Activated CD4-positive, alpha-beta T cell treated with anti-CD3 and anti-CD28 coated beads, Interleukin-2, amount 50 U/mL, for 16 hours (primary cell): Measurements from ENCODE around the gene IFIH1.
A peak's percentile ranks its signal among the peaks of the same experiment; 100 is the strongest.

ENCODE experiments used
- DNase-seq: peaks from one replicate; pipeline ENCODE4 v3.0.0-alpha.2; 2020

The IFIH1 gene

DNA sequence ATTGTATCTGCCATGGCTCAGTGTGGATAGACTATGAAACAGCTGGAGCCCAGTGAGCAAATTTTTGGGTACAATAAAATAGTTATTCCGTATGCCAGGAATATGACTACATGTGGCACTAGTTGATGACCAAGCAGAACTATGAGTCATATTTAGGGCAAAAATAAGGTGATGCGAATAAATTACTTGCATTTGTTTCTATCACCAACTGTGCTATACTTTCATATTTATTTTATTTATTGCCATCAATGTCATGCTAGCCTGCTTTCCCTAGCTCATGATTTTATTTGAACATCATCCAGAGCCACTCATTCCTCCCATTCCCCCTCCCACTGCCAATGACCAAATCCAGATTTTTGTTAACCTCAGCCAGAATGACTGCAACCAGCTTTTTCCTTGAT is 61.9 kb downstream of the IFIH1 start:
- DNase-seq, result no peak

DNA sequence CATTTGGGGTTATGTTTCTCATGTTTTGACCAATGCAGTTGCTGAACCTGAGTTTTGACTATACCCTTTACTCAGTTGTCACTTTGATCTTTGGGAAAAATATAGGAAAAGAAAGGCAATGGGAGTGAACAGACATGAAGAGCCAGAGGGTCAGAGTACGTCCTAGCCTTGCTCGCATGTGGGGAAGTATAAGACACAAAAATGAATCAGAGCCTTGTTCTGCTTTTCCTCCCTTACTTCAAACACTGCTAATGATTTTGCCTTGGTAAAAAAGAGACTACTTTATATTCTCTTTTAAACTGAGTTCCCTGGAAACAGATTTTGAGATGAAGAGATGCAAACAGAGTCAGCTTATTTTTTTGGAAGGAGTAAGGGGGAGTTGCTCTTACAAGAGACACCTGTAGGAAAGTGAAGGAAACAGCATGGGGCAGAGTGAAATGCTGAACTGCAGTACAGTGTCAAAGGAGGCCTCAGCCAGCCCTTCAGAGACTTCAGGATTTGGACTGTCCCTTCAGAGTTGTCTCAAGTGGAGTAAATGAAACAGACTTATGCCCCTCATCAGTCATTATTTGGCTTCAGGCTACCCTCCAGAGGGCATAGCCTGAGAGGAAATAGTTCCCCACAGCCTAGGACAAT is 64.1 kb downstream of the IFIH1 start:
- DNase-seq, result no peak

DNA sequence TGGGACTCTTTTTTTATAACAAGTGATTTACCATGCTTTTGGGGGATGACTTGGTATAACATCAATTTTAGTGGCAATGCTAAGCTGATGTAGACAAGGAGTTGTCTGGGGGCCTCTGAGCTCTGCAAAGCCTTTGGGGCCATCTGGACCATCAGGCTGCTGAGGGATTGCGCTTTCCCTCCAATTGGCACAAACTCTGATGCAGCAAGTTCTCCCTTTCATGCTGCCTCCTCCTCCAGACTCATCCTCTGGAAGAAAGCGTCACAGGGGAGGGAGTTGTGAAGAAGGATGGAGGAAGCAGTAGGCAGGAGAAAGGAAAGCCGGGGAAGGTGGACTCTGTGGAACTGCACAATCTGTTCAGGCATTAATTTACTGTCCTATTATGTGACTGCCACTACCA is 65.0 kb downstream of the IFIH1 start:
- no peak for DNase-seq

DNA sequence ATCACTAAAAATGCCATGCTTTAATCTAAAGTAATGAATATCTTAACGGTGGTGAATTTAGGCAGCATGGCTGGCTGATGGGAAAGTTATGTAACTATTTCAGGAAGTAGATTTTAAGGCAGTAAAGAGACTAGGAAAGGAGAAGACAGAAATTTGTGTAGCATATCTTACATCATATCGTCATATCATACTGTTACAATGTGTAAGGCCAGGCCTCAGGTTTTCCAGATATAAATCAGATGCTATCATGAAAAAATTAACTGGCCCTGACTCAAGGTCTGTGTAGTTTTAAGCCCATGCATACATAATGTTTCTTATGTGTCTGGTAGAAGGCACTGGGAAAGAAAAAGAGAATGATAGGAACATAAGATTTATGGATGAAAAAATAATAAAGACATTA is 66.3 kb downstream of the IFIH1 start:
- no peak for DNase-seq

DNA sequence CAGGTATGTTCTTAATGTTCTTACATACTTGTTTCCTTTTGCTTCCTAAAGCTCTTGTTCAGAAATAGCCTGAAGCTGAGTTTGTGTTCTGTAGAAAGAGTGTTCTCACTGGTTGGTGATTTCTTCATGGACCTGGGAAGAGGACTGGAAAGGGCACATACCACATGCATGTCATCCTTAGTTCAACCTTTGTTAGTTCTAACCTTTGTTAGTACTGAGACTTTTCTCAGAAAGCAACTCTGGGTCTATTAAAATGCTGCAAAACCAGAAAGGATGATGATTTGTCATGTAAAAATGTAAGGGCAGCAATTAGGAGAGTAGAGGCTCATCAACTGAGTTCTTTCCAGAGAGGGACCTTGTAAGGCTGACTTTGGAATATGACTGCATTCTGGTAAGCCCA is 72.7 kb downstream of the IFIH1 start:
- DNase-seq, result no peak

DNA sequence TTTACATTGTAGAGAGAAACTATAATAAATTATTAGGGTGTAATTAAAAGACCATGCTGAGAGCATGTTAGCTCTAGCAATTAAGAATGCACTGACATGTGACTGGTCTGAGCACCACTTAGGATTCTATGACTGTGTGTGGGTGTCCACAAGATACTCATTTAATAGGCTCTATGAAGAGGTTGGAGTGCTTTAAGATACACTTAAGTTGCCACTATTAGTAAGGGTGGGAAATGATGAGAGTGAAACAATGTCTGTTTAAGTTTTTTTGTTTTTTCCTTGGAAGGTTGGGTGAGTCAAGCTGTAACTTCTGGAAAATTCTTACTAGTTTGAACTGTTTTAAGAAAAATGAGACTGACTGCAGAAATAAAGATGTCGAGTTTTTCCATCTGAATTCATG is 73.4 kb downstream of the IFIH1 start:
- DNase-seq, result no peak

DNA sequence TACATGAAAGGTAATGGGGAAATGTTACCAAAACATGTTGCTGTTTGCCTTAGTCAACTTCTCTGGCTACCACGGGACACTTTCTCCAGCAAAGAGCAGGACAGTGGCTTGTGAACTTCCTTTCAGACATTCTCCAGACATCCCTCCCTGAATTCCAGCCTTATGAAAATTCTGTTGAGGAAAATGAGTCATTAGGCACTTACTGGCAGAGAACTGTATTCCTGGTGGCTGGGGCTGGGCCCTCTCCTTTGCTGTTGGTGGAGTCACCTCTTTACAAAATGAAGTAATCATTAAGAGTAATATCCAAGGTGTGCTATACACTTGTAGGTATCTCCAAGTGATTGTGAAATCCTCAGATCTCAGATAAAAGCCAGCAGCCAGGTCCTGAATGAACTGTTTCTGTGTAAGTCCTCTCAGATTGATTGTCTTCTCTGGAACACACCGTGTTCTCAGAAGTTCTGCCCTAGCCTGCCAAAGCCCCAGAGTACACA is 73.9 kb downstream of the IFIH1 start:
- no peak for DNase-seq

DNA sequence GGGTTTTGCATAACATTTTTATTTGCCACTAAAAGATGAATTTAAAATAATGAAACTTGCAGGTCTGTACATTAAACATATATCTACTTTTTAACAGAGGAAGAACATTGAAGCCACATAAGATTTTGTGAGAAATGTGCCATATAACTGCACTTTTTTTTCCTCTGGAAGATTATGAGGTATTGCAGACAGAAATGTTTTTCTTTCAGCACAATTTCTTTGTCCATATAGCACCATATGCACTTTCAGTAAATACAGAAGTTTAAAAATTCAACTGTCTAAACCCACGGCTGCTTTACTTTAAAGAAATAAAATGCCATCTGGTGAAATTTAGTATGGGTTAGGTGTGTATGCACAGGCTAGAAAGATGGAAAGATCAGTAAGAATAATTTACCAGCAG is 74.8 kb downstream of the IFIH1 start:
- DNase-seq, result no peak

DNA sequence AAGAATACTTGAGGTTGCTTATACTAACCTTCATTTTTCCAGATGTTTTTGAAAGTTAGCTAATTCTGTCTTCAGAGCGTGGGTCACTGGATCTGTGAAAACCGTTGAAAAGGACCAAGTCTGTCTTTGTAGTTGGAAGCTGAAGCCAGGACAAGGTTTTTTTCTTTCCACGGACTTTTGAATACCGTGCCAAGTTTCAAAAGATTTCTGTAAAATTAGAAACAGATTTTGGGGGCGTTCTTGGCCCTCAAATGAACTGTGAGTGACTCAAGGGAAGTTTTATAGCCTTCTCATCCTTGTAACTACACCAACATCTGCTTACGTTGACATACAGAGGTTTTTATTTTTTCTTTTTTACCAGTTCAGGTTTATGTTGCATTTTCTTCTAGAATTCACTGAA is 75.2 kb downstream of the IFIH1 start, which contains the start of gene FAP:
FAP (minus strand) TSS at position 152 of the 400 bp plus-strand sequence; CDS start at position 34, 118 bp downstream.
- no peak for DNase-seq

DNA sequence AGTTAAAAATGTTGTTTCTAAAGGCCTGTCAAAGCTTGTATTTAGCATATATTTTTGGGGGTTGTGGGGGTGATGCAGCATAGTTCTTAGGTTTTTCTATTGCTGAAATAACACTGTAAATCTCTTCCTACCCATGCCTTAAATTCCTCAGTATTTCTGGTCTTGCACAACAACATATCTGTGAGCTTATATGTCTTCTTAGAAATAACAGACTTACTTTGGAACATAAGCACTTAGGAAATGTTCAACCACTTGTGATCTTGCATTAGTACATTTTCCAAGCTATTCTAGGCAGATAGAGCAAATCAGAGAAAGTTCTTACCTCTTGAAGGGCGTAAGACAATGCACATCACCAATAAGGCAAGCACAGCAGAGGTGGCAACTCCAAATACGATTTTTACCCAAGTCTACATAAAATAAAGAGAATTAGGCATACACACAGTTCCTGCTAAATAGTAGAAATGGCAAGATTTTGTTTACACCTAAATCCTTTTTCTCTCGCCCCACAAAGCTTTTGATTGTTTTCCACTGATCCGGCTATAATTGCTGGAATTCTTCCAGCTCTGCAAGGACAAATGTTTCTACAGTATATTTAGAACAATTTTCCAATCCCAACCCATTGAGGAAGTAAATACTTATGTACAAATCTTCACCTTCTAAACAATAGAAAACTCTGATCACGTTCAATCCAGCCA is 75.8 kb downstream of the IFIH1 start:
- no peak for DNase-seq

DNA sequence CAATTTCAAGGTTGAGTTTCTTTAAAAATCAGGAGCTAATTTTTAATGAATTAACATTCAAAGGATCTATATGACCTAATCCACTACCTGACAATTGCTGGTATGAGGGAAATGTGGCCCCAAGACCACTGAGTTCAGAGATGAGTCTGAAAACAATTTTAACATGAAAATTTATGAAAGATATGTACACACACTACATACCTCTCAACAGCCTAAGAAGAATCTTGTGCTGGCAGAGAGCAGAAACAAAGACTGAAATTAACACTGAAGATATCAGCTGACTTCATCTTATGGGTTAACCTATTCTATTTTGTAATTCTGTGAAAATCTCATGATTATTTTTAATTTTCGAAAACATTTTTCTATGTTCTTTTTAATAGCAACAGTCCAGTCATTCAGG is 76.9 kb downstream of the IFIH1 start:
- DNase-seq, result no peak

DNA sequence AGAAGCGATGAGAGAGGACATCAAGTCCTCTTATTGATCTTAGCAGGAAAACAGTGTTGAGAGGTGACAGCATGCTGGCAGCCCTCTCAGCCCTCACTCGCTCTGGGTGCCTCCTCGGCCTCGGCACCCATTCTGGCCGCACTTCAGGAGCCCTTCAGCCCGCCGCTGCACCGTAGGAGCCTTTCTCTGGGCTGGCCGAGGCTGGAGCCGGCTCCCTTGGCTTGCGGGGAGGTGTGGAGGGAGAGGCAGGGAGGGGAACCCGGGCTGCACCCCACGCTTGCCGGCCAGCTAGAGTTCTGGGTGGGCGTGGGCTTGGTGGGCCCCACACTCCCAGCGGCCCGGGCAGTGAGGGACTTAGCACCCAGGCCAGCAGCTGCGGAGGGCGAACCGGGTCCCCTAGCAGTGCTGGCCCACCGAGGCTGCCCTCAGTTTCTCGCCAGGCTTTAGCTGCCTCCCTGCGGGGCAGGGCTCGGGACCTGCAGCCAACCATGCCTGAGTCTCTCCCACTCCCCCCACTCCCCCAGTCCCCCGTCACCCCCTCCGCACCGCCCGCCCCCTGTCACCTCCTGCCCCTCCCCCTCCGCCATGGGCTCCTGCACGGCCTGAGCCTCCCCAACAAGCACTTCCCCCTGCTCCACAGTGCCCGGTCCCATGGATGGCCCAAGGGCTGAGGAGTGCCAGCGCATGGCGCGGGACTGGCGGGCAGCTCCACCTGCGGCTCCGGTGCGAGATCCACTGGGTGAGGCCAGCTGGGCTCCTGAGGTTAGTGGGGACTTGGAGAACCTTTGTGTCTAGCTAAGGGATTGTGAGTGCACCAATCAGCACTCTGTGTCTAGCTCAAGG is 83.6 kb downstream of the IFIH1 start:
- DNase-seq, result no peak

DNA sequence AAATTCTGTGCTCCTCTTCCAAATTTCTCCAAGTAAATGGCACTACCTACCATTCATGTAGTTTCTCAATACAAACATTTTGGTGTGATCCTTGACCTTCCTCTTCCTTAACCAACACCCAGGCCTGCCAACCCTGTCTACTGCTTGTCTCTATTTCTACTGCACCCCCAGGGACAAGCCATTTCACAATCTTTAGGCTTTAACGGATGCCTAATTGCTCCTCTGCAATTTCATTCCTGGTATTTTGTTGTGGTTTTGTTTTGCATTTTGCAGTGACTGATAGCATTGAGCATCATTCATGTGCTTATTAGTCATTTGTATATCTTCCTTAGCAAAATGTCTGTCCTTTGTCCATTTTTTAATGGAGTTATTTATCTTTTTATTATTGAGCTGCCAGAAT is 85.3 kb downstream of the IFIH1 start:
- no peak for DNase-seq

DNA sequence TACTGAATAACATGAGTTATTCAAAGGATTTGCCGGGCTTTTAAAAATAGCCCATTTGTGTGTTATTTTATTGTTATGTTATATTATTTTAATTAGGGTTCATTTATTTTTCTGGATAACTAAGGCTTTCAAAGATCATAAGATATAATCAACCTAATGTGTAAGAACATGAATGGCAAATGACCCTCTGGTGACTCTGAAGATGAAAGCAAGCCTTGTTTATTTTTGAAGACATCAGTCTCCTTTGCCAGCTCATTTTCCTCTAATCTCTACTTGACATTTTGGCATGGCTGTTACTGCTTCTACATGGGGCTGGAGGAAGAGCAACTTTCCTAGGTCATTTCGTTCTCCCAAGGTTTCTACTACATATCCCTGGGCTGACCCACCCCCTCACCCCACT is 85.8 kb downstream of the IFIH1 start:
- no peak for DNase-seq

DNA sequence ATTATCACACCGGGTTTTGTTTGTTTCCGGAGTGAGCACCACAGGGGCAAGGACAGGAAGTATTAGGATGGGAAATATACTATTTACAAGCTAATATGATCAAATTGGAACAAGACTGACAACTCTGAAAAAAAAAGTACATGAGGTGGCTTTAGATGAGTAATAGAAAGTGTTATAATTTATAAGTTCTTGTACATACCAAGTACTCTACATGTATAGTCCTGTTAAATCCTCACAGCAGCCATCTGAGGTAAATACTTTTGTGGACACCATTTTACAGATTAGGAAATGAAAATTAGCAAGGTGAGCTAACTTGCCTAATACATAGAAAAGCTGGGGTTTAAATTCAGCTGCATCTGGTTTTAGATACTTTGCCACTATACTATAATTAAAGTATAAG is 86.5 kb downstream of the IFIH1 start:
- no peak for DNase-seq

DNA sequence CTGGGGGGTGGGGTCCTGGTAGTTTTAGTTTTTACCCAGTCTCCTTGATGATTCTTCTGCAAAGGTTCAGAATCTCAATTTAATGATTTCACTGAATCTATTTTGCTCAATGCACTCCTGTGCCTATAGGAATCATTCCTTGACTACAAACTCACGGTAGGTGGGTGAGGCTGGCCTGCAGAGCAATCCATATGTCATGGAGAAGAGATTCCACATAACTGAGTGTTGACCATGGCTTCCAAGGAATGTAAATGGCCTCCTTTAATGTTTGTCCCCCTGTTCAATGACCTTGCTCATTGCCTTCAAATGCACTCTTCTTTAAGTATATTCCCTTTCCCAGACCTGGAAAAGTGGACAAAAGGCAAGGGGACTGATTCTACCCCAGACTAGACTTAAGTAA is 87.7 kb downstream of the IFIH1 start:
- DNase-seq, result no peak

DNA sequence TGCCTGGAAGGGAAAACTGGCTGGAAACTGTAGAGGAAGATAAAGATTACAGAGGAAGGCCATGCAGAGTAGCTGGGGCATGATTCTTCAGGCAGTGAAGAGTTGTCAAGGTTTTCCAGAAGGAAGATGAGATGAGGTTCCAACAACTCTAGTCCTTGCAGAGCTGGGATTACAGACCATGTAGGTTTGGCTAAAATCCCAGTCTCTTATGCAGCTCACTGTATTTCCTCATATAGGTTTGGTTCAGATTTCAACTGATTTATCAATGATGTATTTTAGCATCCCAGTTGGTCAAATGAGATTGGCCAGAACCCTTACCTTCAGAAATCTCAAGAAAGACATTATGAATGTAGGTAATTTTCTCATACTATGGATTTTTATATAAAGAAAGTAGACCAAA is 91.6 kb downstream of the IFIH1 start:
- DNase-seq, result no peak

DNA sequence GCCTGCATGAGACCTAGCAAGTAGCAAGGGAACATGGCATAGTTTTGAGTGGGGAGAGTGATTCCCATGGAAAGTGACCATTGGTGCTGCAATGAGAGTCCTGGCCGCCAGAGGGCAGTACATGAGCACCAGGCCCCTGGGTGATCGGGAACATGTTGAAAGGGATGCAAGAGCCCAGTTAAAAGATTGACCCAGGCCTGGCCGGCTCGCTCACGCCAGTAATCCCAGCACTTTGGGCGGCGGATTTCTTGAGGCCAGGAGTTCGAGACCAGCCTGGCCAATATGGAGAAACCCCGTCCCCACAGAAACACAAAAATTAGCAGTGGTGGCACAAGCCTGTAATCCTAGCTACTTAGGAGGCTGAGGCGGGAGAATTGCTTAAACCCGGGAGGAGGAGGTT is 97.4 kb downstream of the IFIH1 start:
- peak; percentile 55 for DNase-seq

DNA sequence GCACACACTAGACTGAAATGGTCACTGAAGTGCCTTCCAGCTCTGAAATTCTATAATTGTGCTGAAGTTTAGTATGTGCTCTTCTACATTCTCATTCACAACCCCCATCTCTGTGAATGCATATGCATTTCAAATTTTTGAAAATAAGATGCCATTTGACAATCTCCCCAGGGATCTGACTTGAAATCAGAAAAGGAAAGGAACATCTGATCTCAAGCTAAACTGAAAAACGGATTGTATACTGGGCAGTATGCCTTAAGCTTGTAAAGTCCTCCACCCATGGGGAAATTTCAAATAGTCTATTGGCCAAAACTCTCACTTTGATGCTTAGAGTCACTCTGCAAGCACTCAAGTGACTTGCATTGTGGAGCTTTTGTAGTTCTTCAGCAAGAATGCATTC is 98.1 kb downstream of the IFIH1 start:
- DNase-seq, result no peak

DNA sequence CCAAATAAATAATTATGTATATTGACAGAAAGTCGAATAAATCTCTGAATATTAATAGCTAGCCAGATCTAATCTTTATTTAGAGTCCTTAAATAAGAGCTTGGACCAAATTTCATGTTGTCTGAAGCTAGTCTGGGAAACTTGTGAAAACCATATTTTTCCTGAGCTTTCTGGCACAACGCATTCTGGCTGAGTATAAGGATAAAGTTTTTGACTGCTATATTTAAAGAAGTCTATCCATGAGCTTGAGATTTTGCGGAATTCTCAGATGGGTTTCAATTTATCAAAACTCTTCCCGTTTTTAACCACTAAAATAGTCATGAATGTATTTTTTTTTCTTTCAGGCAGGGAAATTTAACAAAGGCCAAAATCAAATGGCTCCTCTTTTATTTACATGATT is 99.1 kb downstream of the IFIH1 start:
- no peak for DNase-seq

DNA sequence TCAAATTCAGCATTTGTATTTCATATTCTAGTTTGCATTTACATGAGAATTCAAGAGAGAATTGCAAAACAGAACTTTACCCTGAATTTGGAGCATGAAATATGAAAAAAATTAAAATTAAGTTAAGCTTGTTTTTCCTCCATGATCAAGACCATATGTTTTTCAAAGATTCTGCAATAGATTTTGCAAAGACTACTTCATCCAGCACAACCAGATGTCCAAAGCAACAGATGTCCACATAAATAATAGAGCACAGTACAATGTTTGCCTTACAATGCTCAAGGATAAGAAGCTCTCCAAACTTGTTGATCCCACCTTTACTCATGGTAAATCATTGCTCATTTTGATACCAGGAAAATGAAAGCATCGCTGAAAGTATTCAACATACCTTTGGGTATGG is 100.9 kb downstream of the IFIH1 start:
- no peak for DNase-seq
